GM12875 (cell line): ENCODE results near the gene BTG2.

Experiments used
- H3K4me3 ChIP-seq: one replicate; pipeline ENCODE4 v1.5.1; 2011; ENCODE audit warnings: low read depth, low read length, control low read depth
- CTCF ChIP-seq: IDR thresholded peaks from 2 replicates; pipeline ENCODE4 v1.5.1; 2011; ENCODE audit warnings: low read depth, mild to moderate bottlenecking, control low read depth, inconsistent platforms, low read length, moderate library complexity, borderline replicate concordance; ENCODE audit not compliant: insufficient read depth

BTG2 gene

GRCh38 chr1:203321273-203322052, 16.1 kb downstream of the BTG2 start:
- H3K4me3 ChIP-seq = no peak overlapping the region
- no peak for TF ChIP-seq CTCF

GRCh38 chr1:203322500-203323179, 17.3 kb downstream of the BTG2 start:
- H3K4me3 ChIP-seq = no peak overlapping the region

GRCh38 chr1:203323587-203323986, 18.3 kb downstream of the BTG2 start:
- TF ChIP-seq CTCF = no peak
- H3K4me3 ChIP-seq = no peak overlapping the region

More at GRCh38 chr1:203322500-203323179, 17.3 kb downstream of the BTG2 start:
- no peak for TF ChIP-seq CTCF

GRCh38 chr1:203324105-203325025, 19.0 kb downstream of the BTG2 start:
- no peak for TF ChIP-seq CTCF
- H3K4me3 ChIP-seq = peak overlapping the region; percentile 6

- TF ChIP-seq CTCF = no peak
- peak overlapping the region; percentile 36 for H3K4me3 ChIP-seq
These were observed 19.7 kb downstream of the BTG2 start for GRCh38 chr1:203325026-203325417.

- no peak for TF ChIP-seq CTCF
- H3K4me3 ChIP-seq = peak overlapping the region; percentile 36
These were observed 20.2 kb downstream of the BTG2 start for GRCh38 chr1:203325418-203326091.
